SK-N-SH treated with all-trans-retinoic acid at 6 μM for 48 hours (cell line): Measurements from ENCODE around the gene SP2.

Source experiments
- ATAC-seq: fragments of 200-7000 bp; cut with Tn5 transposase; 3 replicates; pipeline ENCODE4 v1.9.1; 2020; ENCODE audit warnings: mild to moderate bottlenecking, moderate library complexity
- ARNTL ChIP-seq: fragments of 450-650 bp; formaldehyde crosslinking; IDR thresholded peaks from 2 replicates; pipeline ENCODE4 v1.5.0; 2020; ENCODE audit warnings: low read depth, mild to moderate bottlenecking, moderate library complexity, borderline replicate concordance
- BACH2 ChIP-seq: fragments of 250-450 bp; sonication (Bioruptor Pico); IDR thresholded peaks from 2 replicates; pipeline ENCODE4 v1.9.0; 2021; ENCODE audit warnings: mild to moderate bottlenecking, borderline replicate concordance
- CSDC2 ChIP-seq: fragments of 250-450 bp; sonication (Bioruptor Pico); IDR thresholded peaks from 2 replicates; pipeline ENCODE4 v1.5.0; 2020; ENCODE audit warnings: mild to moderate bottlenecking, moderate library complexity
- ESRRG ChIP-seq: fragments of 250-450 bp; sonication (Bioruptor Pico); IDR thresholded peaks from 2 replicates; pipeline ENCODE4 v1.6.1; 2021; ENCODE audit warnings: mild to moderate bottlenecking
- GLIS3 ChIP-seq: fragments of 250-450 bp; sonication (Bioruptor Pico); IDR thresholded peaks from 2 replicates; pipeline ENCODE4 v1.5.0; 2020; ENCODE audit warnings: mild to moderate bottlenecking, moderate library complexity
- ISL1 ChIP-seq: fragments of 250-450 bp; sonication (Bioruptor Pico); IDR thresholded peaks from 2 replicates; pipeline ENCODE4 v2.1.2; 2022; ENCODE audit warnings: mild to moderate bottlenecking, moderate library complexity
- OSR1 ChIP-seq: fragments of 250-450 bp; sonication (Bioruptor Pico); IDR thresholded peaks from 2 replicates; pipeline ENCODE4 v1.8.0; 2022; ENCODE audit warnings: moderate library complexity, mild to moderate bottlenecking, inconsistent platforms
- PATZ1 ChIP-seq: fragments of 250-450 bp; sonication (Bioruptor Pico); IDR thresholded peaks from 2 replicates; pipeline ENCODE4 v1.8.0; 2020; ENCODE audit warnings: mild to moderate bottlenecking, moderate library complexity, borderline replicate concordance
- PPARA ChIP-seq: fragments of 250-450 bp; sonication (Bioruptor Pico); IDR thresholded peaks from 2 replicates; pipeline ENCODE4 v1.5.0; 2020; ENCODE audit warnings: mild to moderate bottlenecking, borderline replicate concordance
- RARB ChIP-seq: fragments of 250-450 bp; sonication (Bioruptor Pico); IDR thresholded peaks from 2 replicates; pipeline ENCODE4 v1.8.0; 2021; ENCODE audit warnings: mild to moderate bottlenecking, moderate library complexity
- SNAI2 ChIP-seq: fragments of 250-450 bp; sonication (Bioruptor Pico); IDR thresholded peaks from 2 replicates; pipeline ENCODE4 v1.5.0; 2020; ENCODE audit warnings: mild to moderate bottlenecking, moderate library complexity
- TCF4 ChIP-seq: fragments of 250-450 bp; sonication (Bioruptor Pico); IDR thresholded peaks from 2 replicates; pipeline ENCODE4 v1.8.0; 2021; ENCODE audit warnings: mild to moderate bottlenecking, moderate library complexity, borderline replicate concordance
- ZNF70 ChIP-seq: fragments of 450-650 bp; formaldehyde crosslinking; IDR thresholded peaks from 2 replicates; pipeline ENCODE4 v1.5.0; 2020; ENCODE audit warnings: mild to moderate bottlenecking, moderate library complexity
- TF ChIP-seq, protein P1 (sequence below): fragments of 250-450 bp; sonication (Bioruptor Pico); IDR thresholded peaks from 2 replicates; pipeline ENCODE4 v1.5.0; 2020; ENCODE audit warnings: mild to moderate bottlenecking, moderate library complexity
- TF ChIP-seq, protein P2 (sequence below): fragments of 250-450 bp; sonication (Bioruptor Pico); IDR thresholded peaks from 2 replicates; pipeline ENCODE4 v1.8.0; 2021; ENCODE audit warnings: low read depth, mild to moderate bottlenecking, moderate library complexity, borderline replicate concordance
- TF ChIP-seq, protein P3 (sequence below): fragments of 250-450 bp; sonication (Bioruptor Pico); IDR thresholded peaks from 2 replicates; pipeline ENCODE4 v1.5.1; 2021; ENCODE audit warnings: mild to moderate bottlenecking, moderate library complexity
- TF ChIP-seq, protein P4 (sequence below): fragments of 250-450 bp; sonication (Bioruptor Pico); IDR thresholded peaks from 2 replicates; pipeline ENCODE4 v1.5.1; 2020; ENCODE audit warnings: low read depth, mild to moderate bottlenecking, moderate library complexity

The SP2 gene

GRCh38 chr17:47894498-47895346, 1.3 kb upstream of the SP2 start (continued):
- TF ChIP-seq, protein P1, sequence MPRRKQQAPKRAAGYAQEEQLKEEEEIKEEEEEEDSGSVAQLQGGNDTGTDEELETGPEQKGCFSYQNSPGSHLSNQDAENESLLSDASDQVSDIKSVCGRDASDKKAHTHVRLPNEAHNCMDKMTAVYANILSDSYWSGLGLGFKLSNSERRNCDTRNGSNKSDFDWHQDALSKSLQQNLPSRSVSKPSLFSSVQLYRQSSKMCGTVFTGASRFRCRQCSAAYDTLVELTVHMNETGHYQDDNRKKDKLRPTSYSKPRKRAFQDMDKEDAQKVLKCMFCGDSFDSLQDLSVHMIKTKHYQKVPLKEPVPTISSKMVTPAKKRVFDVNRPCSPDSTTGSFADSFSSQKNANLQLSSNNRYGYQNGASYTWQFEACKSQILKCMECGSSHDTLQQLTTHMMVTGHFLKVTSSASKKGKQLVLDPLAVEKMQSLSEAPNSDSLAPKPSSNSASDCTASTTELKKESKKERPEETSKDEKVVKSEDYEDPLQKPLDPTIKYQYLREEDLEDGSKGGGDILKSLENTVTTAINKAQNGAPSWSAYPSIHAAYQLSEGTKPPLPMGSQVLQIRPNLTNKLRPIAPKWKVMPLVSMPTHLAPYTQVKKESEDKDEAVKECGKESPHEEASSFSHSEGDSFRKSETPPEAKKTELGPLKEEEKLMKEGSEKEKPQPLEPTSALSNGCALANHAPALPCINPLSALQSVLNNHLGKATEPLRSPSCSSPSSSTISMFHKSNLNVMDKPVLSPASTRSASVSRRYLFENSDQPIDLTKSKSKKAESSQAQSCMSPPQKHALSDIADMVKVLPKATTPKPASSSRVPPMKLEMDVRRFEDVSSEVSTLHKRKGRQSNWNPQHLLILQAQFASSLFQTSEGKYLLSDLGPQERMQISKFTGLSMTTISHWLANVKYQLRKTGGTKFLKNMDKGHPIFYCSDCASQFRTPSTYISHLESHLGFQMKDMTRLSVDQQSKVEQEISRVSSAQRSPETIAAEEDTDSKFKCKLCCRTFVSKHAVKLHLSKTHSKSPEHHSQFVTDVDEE (CRISPR knock-in tag): no peak
- TF ChIP-seq ESRRG (CRISPR knock-in tag): no peak
- TF ChIP-seq GLIS3 (CRISPR knock-in tag): no peak
- no peak for TF ChIP-seq TCF4 (CRISPR knock-in tag)
- TF ChIP-seq BACH2: no peak

GRCh38 chr17:47895347-47895855, 635 bp upstream of the SP2 start:
- ATAC-seq: peak; percentile 5
- no peak for TF ChIP-seq ESRRG (CRISPR knock-in tag)
- TF ChIP-seq RARB: no peak
- TF ChIP-seq, protein P2, sequence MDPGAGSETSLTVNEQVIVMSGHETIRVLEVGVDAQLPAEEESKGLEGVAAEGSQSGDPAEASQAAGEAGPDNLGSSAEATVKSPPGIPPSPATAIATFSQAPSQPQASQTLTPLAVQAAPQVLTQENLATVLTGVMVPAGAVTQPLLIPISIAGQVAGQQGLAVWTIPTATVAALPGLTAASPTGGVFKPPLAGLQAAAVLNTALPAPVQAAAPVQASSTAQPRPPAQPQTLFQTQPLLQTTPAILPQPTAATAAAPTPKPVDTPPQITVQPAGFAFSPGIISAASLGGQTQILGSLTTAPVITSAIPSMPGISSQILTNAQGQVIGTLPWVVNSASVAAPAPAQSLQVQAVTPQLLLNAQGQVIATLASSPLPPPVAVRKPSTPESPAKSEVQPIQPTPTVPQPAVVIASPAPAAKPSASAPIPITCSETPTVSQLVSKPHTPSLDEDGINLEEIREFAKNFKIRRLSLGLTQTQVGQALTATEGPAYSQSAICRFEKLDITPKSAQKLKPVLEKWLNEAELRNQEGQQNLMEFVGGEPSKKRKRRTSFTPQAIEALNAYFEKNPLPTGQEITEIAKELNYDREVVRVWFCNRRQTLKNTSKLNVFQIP: no peak
- no peak for TF ChIP-seq ZNF70
- TF ChIP-seq OSR1 (CRISPR knock-in tag): no peak
- TF ChIP-seq ARNTL (CRISPR knock-in tag): no peak
- no peak for TF ChIP-seq PPARA
- no peak for TF ChIP-seq CSDC2 (CRISPR knock-in tag)
- TF ChIP-seq, protein P3, sequence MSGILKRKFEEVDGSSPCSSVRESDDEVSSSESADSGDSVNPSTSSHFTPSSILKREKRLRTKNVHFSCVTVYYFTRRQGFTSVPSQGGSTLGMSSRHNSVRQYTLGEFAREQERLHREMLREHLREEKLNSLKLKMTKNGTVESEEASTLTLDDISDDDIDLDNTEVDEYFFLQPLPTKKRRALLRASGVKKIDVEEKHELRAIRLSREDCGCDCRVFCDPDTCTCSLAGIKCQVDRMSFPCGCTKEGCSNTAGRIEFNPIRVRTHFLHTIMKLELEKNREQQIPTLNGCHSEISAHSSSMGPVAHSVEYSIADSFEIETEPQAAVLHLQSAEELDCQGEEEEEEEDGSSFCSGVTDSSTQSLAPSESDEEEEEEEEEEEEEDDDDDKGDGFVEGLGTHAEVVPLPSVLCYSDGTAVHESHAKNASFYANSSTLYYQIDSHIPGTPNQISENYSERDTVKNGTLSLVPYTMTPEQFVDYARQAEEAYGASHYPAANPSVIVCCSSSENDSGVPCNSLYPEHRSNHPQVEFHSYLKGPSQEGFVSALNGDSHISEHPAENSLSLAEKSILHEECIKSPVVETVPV (CRISPR knock-in tag): no peak
- TF ChIP-seq, protein P1 (CRISPR knock-in tag): no peak
- no peak for TF ChIP-seq GLIS3 (CRISPR knock-in tag)
- TF ChIP-seq, protein P4, sequence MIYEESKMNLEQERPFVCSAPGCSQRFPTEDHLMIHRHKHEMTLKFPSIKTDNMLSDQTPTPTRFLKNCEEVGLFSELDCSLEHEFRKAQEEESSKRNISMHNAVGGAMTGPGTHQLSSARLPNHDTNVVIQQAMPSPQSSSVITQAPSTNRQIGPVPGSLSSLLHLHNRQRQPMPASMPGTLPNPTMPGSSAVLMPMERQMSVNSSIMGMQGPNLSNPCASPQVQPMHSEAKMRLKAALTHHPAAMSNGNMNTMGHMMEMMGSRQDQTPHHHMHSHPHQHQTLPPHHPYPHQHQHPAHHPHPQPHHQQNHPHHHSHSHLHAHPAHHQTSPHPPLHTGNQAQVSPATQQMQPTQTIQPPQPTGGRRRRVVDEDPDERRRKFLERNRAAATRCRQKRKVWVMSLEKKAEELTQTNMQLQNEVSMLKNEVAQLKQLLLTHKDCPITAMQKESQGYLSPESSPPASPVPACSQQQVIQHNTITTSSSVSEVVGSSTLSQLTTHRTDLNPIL (CRISPR knock-in tag): no peak
- TF ChIP-seq PATZ1 (CRISPR knock-in tag): no peak
- no peak for TF ChIP-seq SNAI2 (CRISPR knock-in tag)
- no peak for TF ChIP-seq ISL1 (CRISPR knock-in tag)
- no peak for TF ChIP-seq TCF4 (CRISPR knock-in tag)
- TF ChIP-seq, all 23 proteins: peak for 0
